ENCODE data around the gene PCBP3. TPM values are rescaled to one million over a fixed set of nuclear protein-coding genes. Genes with fewer than 3 reads are reported as not detected.

Gene PCBP3
- total and polyA plus RNA-seq, 2 of the 13 experiments (the other 11 are each of a cell fraction or from before 2014, with no cell fraction given) = not detected

DNA sequence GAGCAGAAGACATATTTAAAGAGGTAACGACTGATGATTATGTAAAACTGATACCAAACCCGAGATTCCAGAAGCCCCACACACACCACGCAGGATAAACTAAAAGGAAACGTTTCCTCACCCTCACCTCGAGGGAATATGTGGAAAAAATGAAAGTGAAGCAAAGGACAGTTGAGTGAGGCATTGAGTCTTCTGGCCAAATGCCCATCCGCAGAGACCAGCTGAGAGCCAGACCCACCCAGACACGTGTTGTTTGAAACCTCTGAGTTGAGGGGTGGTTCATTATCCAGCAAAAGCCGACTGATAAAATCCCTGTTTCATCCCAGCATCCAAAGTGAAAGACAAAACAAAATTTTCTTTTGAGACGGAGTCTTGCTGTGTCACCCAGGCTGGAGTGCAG lies 29.6 kb upstream of the PCBP3 start:
- no peak overlapping the region for H3K4me3 ChIP-seq (replicated peaks in 1 of 3; ENCODE audit: insufficient read depth in 1 of 3, low read depth in 2 of 3, low read length in 3 of 3)
- no peak overlapping the region for H2AFZ ChIP-seq (ENCODE audit: low read length)
- no peak overlapping the region for H3K9ac ChIP-seq (ENCODE audit: insufficient read depth, low read depth, low read length)
- H3K4me1 ChIP-seq (ENCODE audit: insufficient read depth, low read length) = peaks cover 12% of the 10 kb centered on the region
- H3K27ac ChIP-seq (ENCODE audit: extremely low read length, insufficient read depth, low read length) = no peak overlapping the region
- WGBS (ENCODE audit: low lambda C conversion rate) = 29% methylated on average over 8 of the region's 9 CpGs
- H3K27me3 ChIP-seq (ENCODE audit: control insufficient read depth in 1 of 2, insufficient read depth in 2 of 2, low read length in 2 of 2) = peaks cover 12 to 68% of the 10 kb centered on the region in 2 experiments
- ChIA-PET CTCF (ENCODE audit: low intra/inter-chr PET ratio, low total read pairs) (no interaction called here), POLR2A (no interaction called here)
- in situ Hi-C loops (cut with HindIII; ENCODE audit: extremely low pct_ligation_motif_present, low pct_unique_long_range_greater_than_20kb) = no loop called here
- no peak overlapping the region for H3K4me2 ChIP-seq (ENCODE audit: low read depth, low read length)
- no peaks in the 10 kb centered on the region for H3K36me3 ChIP-seq (replicated peaks in 1 of 2; ENCODE audit: control insufficient read depth in 1 of 2, insufficient read depth in 2 of 2, low read length in 2 of 2)
- FAIRE-seq (no peak), ATAC-seq (no peak), DNase-seq (ENCODE audit: low spot score) (no peak)
- intact Hi-C loops (cut with micrococcal nuclease; ENCODE audit: unreplicated experiment) = no loop called here
- H3K79me2 ChIP-seq (ENCODE audit: insufficient read depth, low read length) = no peaks in the 10 kb centered on the region
- BruUV-seq (replicated peaks) = no TSS peak
- H4K20me1 ChIP-seq (ENCODE audit: insufficient read depth, low read length) = no peaks in the 10 kb centered on the region
- H3K9me3 ChIP-seq (ENCODE audit: low read length) = no peaks in the 10 kb centered on the region
- TF ChIP-seq THAP11 (CRISPR knock-in tag; IDR thresholded peaks at IDR 0.05) (no peak), ZNF234 (CRISPR knock-in tag; conservative IDR thresholded peaks at IDR 0.05) (no peak), AGO2 (optimal IDR thresholded peaks at IDR 0.05; ENCODE audit: low read depth, low read length) (no peak), ZFY (CRISPR knock-in tag; IDR thresholded peaks at IDR 0.05) (no peak), ZBTB38 (CRISPR knock-in tag; IDR thresholded peaks at IDR 0.05) (no peak), TMF1 (CRISPR knock-in tag; IDR thresholded peaks at IDR 0.05; ENCODE audit: low read depth) (no peak), ZNF781 (CRISPR knock-in tag; IDR thresholded peaks at IDR 0.05; ENCODE audit: borderline replicate concordance, not compliant biosample characterization) (no peak), NR2C2 (CRISPR knock-in tag; IDR thresholded peaks at IDR 0.05; ENCODE audit: borderline replicate concordance) (no peak)
- TF ChIP-seq, protein P1, sequence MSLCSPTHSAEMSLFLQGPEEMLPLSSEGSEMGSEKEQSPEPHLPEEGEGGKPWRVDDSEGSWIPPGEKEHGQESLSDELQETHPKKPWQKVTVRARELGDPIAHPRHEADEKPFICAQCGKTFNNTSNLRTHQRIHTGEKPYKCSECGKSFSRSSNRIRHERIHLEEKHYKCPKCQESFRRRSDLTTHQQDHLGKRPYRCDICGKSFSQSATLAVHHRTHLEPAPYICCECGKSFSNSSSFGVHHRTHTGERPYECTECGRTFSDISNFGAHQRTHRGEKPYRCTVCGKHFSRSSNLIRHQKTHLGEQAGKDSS (CRISPR knock-in tag; IDR thresholded peaks at IDR 0.05; ENCODE audit: borderline replicate concordance, low read depth) = no peak

All from HepG2 (cell line).